GM18511 (cell line): Measurements from ENCODE around the gene KNSTRN.

Experiments
- ATAC-seq: cut with Tn5 transposase; IDR thresholded peaks from one replicate; pipeline ENCODE4 v1.9.1; 2021; ENCODE audit warnings: mild to moderate bottlenecking, moderate library complexity; ENCODE audit not compliant: unreplicated experiment

Gene KNSTRN

DNA sequence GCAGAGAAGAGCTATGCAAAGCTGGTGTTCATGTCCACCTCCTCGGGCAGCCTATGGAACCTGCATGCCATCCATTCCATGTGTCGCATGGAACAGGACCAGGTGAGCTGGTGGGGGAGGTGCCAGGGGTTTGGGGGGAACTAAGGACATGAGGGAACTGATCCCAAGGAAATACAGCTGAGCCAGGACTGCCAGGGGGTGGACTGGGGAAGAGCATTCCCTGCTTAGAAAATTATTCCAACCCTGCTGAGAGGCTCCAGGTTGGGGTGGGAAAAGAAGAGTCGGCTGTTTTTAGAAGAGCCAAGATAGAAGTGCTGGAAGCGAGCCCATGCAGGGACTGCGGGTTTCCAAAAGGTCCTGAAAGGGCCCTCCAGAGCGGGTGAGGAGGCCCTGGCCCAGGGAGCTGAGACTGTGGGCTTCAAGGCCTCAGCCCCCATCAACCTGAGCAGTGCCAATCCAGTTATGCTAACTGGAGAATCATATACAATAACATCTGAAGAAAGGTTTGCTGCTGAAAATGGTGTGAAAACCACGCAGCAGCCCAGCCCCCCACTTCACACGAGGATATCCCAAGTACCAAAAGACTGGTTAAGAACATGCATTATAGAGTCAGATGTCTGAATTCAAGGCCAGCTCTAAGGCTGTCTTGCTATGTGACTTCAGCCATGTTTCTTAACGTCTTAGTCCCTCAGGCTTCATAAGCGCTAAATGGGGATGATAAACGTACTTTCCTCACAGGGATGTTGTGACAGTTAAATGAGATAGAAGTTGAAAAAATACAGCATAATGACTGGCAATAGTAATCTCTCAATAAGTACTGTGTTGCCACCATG is 16.7 kb upstream of the KNSTRN start:
- no peak for ATAC-seq

DNA sequence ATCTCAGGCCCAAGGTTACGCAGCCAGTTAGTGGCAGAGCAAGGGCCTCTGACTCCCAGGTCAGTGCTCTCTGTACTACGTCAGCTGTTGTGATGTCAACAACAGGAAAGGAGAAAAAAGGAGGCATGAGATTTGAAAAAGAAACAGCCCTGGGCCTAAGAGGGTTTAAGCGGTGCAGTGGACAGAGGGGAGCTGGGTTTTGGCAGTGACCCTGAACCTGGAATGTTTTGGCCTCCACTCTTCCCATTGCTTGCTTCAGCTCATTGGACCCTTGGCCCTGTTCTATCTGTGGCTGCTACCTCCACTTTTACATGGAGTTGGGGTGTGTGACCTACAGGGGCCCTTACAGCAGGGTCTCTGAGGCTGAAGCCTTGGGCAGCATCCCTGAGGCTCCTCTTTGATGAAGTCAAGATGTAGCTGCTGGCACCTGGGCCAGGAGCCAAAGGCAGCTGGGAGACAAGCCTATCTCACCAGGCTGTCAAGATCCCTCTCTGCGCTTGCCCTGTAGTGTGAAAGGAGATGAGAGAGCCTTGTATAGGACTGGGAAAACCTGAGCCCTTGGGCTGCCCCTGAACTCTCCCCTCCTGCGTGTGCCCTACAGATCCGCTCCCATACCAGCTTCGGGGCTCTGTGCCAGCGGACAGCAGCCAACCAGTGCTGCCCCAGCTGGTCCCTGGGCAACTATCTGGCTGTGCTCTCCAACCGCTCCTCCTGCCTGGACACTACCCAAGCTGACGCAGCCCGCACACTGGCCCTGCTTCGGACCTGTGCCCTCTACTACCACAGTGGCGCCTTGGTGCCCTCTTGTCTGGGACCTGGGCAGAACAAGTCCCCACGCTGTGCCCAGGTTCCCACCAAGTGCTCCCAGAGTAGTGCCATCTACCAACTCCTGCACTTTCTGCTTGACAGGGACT is 15.8 kb upstream of the KNSTRN start:
- no peak for ATAC-seq

DNA sequence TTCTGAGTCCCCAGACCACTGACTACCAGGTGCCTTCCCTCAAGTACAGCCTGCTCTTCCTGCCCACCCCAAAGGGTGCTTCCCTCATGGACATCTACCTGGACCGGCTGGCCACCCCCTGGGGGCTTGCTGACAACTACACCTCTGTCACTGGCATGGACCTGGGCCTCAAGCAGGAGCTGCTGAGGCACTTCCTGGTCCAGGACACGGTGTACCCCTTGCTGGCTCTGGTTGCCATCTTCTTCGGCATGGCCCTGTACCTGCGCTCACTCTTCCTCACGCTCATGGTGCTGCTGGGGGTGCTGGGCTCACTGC is 15.2 kb upstream of the KNSTRN start:
- no peak for ATAC-seq

DNA sequence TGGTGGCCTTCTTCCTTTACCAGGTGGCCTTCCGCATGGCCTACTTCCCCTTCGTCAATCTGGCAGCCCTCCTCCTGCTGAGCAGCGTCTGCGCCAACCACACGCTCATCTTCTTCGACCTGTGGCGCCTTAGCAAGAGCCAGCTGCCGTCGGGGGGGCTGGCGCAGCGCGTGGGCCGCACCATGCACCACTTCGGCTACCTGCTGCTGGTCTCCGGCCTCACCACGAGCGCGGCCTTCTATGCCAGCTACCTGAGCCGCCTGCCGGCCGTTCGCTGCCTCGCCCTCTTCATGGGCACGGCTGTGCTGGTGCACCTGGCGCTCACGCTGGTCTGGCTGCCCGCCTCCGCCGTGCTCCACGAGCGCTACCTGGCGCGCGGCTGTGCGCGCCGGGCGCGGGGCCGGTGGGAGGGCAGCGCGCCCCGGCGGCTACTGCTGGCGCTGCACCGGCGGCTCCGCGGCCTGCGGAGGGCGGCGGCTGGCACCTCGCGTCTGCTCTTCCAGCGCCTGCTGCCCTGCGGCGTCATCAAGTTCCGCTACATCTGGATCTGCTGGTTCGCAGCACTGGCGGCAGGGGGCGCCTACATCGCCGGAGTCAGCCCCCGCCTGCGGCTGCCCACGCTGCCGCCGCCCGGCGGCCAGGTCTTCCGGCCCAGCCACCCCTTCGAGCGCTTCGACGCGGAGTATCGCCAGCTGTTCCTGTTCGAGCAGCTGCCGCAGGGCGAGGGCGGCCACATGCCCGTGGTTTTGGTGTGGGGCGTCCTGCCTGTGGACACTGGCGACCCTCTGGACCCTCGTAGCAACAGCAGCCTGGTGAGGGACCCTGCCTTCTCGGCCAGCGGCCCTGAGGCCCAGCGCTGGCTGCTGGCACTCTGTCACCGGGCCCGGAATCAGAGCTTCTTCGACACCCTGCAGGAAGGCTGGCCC is 14.6 kb upstream of the KNSTRN start:
- peak; percentile 94 for ATAC-seq

DNA sequence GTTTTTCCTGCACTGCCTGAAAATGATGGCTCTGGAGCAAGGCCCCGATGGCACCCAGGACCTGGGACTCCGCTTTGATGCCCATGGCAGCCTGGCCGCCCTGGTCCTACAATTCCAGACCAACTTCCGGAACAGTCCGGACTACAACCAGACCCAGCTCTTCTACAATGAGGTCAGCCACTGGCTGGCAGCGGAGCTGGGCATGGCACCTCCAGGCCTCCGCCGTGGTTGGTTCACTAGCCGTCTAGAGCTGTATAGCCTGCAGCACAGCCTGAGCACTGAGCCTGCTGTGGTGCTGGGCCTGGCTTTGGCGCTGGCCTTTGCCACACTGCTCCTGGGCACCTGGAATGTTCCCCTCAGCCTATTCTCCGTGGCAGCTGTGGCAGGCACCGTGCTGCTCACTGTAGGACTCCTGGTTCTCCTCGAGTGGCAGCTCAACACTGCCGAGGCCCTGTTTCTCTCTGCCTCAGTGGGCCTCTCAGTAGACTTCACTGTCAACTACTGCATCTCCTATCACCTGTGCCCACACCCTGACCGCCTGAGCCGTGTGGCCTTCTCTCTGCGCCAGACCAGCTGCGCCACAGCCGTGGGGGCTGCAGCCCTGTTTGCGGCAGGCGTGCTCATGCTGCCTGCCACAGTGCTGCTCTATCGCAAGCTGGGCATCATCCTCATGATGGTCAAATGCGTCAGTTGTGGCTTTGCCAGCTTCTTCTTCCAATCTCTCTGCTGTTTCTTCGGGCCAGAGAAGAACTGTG is 13.6 kb upstream of the KNSTRN start:
- no peak for ATAC-seq

DNA sequence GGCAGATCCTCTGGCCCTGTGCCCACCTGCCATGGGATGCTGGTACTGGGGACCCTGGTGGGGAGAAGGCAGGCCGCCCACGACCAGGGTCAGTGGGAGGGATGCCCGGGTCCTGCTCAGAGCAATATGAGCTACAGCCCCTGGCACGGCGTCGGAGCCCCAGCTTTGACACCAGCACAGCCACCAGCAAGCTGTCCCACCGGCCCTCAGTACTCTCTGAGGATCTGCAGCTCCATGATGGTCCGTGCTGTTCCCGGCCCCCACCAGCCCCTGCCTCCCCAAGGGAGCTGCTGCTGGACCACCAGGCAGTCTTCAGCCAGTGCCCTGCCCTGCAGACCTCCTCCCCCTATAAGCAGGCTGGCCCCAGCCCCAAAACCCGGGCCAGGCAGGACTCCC is 13.0 kb upstream of the KNSTRN start:
- no peak for ATAC-seq

DNA sequence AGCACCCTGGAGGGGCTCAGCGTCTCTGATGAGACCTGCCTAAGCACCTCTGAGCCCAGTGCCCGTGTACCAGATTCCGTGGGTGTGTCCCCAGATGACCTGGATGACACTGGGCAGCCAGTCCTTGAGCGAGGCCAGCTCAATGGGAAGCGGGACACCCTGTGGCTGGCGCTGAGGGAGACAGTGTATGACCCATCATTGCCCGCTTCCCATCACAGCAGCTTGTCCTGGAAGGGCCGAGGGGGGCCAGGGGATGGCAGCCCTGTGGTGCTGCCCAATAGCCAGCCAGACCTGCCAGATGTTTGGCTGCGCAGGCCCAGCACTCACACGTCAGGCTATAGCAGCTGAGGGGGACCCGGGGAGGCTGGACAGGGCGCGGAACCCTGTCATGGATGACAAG is 12.6 kb upstream of the KNSTRN start:
- no peak for ATAC-seq

DNA sequence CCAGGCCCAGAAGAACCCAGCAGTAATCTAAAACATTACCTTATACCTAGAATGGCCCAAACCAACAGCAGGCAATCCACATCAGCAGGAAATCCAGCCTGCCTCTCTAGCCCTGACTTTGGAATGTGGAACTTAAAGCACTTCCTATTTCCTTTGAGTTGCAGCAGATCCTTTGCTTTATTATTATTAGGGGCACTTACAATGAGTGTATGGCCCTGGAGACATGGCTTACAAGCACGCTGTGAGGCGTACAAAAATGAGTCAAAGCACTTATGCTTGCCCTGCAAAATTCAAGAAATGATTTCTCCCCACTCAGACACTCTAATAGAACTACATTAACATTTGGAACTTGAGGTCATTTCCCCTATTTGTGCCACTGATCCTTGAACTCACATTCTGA is 9.5 kb upstream of the KNSTRN start:
- ATAC-seq, result no peak

DNA sequence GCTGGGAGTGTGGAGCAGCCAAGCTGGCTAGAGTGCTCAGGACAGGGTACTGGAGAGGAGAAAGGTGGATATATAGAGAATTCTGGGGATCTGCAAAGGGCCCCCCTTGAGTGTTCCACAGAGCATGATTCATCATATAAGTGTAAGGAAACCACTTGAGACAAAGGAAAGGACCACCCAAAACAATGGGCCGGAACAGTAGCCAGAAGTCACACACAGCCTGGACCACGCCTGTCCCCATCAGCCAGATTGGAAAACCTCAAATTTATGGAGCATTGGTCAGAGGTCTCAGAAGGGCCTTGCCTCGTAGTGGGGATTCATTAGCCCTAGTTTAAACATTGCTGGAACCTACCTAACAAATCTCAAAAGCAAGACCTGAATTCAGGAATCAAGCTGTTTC is 4.9 kb upstream of the KNSTRN start:
- ATAC-seq, result no peak

DNA sequence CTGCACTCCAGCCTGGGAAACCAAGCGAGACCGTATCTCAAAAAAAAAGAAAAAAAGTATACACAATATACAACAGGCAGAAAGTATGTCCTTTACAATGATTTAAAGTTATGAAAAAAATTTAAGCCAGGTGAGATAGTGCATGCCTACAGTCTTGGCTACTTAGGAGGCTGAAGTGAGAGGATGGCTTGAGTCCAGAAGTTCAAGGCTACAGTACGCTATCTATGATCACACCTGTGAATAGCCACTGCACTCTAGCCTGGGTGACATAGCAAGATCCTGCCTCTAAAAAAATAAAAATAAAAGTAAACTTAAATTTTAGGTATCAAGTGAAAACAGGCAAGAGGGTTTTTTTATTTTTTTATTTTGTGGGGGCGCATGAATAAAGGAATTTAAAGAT is 3.1 kb upstream of the KNSTRN start:
- ATAC-seq, result no peak

DNA sequence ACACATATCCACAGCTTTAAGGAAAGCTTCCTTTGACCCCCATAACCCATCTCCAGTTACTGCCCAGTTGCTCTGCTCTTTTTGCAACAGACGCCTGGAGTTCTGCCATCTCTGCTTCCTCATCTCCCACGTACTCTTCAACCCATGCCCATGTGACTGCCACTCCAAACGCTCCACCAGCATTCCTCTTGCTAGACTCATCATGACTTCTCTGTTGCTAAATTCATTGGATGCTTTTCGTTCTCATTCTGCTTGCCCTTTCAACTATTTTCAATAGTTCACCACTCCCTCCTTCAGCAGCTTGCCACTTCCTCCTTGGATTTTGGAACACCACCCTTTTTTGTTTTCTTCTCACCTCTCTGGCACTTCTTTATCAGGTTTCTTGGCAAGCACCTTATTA is 2.7 kb upstream of the KNSTRN start:
- ATAC-seq, result no peak

DNA sequence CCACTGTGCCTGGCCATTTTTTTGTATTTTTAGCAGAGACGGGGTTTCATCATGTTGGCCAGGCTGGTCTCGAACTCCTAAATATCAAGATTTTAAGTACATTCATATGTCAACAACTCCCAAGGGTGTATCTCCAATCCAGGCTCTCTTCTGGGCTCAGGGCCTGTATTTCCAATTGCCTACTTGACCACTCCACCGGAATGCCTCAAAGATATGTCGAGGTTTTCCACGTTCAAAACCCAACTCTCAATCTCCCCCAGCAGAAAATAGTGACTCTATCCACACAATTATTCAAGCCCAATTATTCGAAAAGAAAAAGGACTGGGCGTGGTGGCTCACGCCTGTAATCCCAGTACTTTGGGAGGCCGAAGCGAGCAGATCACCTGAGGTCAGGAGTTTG is 1.9 kb upstream of the KNSTRN start:
- no peak for ATAC-seq

DNA sequence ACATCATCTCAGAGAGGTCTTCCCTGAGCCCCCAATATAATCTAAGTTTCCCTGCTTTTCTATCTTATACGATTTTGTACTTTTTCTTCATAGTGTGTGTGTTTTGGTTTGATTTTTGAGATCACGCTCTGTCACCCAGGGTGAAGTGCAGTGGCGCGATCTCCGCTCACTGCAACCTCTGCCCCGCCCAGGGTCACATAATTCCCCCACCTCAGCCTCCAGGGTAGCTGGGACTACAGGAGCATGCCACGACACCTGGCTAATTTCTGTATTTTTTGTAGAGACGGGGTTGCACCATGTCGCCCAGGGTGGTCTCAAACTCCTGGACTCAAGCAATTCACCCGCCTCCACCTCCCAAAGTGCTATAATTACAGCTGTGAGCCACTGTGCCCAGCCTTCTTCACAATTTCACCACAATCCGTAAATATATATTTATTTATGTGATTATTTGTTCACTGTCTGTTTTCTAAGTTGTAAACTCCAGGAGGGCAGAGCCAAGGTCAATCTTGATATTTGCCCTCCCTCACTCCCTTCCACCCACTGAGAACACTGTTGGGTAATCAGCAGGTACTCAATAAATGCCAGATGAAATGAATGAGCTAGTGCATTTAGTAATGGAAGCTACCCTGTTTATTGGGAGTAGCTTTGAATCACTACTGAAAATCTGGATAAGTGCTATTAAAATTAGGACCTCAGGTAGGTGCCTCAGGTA is 547 bp upstream of the KNSTRN start:
- ATAC-seq, result no peak

DNA sequence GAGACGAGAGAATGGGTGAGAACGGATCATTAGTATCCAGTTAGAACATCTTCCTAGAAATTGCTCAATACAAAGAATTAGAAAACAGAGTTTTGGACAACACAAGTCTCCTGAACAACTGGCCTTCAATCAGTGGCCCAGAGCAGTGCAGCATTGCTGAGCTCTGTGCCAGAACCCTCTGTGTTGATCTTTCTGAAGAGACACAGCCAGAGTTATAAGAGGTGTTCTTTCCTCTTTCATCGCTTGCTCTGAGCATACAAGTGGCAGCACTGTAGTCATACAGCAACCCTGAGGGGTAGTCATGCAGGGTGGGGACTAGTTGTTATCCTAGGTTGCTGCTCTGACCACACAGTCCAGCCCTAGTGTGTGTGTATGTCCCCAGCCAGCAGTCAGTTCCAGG is 4.0 kb downstream of the KNSTRN start:
- no peak for ATAC-seq

DNA sequence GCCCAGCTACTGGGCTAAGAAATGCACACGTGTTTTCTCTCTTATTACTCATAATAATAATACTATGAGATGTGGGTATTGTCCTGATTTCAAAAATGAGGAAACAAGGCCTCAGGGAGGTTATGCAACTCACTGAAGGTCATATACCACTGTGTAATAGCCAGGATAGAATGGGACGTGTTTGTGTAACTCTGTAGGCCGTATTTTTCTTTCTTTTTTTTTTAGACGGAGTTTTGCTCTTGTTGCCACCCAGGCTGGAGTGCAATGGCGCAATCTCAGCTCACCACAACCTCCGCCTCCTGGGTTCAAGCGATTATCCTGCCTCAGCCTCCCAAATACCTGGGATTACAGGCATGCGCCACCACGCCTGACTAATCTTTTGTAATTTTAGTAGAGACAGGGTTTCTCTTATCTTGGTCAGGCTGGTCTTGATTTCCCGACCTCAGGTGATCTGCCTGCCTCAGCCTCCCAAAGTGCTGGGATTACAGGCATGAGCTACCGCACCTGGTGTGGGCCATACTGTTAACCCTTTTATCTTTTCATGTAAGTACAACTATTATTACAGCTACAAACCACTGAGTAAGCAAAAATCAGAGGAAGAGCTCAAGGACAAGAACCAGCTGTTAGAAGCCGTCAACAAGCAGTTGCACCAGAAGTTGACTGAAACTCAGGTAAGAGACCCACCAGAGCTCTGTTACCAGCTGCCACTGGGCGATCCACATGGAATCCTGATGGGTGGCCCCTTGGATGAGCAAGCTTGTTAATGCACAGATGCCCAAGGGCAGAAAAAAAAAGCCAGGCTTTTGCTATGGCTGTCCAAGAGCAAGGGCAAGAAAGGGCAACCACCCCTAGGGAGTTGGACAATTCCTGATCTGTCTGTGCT is 6.7 kb downstream of the KNSTRN start:
- ATAC-seq, result no peak

DNA sequence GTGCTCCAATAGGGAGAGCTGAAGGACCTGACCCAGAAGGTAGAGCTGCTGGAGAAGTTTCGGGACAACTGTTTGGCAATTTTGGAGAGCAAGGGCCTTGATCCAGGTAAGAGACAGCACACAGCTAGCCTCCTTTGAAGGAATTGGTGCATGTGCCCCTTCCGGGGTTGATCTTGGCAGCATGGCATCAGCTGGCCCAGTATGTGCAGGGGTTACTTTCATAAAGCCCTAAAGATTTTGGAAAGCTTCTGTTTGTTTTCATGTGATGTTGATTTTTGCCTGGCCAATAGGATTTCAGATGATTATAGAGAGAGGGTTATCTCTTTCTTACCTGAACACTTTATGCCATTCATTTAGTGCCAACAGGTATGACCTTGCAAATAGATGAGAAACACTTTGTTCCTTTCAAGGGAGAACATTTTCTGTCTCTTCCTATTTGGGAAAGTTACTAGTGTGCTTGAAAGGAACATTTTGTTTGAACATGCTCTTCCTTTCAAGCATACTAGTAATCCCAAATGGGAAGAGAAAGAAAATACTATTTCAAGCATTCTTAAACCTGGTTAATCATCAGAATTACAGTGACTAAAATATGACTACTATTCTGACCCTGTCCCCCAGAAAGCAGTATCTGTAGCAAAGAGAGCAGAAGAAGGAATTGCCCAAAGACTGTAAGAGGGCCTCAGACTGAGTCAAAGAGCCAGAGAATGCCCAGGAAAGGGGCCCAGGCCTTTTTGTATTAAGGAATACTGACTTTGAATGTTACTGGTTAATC is 7.5 kb downstream of the KNSTRN start:
- ATAC-seq, result no peak

DNA sequence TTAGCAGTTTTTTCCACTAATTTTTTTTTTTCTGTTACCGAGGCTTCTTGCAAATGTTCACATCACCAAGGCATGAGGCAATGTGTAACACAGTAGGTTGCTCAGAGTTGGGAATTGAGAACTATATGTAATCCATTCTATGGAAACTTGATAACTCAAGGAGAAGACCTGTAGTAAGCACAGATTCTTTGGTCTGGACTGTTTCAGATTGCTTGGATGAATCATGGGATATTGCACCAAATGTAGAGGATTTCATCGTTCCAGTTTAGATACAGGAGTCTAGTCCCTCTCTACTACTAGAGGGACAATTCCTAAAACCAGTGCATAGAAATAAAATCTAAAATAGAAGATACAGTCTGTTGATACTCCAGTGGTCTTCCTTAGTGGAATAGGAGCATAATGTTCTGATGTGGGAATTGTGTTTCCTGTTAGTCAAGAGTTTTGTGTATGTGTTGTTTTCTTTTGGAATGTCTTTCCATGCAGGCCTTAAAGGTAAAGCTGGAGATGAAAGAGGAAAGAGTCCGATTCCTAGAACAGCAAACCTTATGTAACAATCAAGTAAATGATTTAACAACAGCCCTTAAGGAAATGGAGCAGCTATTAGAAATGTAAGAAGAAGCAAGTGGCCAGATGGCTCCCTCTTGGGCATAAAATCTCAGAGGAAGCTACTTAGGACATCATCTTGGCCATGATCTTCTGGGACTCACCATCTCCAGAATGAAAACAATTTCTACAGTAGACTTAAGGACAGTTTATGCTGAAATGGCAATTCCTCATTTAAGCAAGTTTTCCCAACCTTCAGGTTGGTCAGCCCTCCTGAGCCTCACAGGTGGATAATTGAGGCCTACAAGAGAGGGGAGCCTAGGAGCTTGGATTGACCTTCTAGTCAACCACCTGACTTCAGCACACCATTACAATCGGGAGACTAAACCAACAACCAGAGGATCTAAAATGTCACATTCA is 10.7 kb downstream of the KNSTRN start:
- ATAC-seq, result no peak
